GM12864 (cell line): ENCODE measurements around the gene MATN4.
A peak's percentile ranks its signal among the peaks of the same experiment; 100 is the strongest.

Experiments used
- DNase-seq: peaks from one replicate; pipeline ENCODE4 v3.0.0-alpha.2; 2011; ENCODE audit warnings: low read depth
- H3K4me3 ChIP-seq: 2 replicates; pipeline ENCODE4 v1.5.1; 2011; ENCODE audit warnings: mild to moderate bottlenecking, low read depth, low read length, control low read depth
- CTCF ChIP-seq: IDR thresholded peaks from 2 replicates; pipeline ENCODE4 v1.5.1; 2011; ENCODE audit warnings: low read depth, mild to moderate bottlenecking, moderate library complexity, low read length, control low read depth, inconsistent platforms; ENCODE audit errors: missing control alignments

MATN4 gene

GRCh38 chr20:45258259-45258658, 49.8 kb downstream of the MATN4 start:
- TF ChIP-seq CTCF, result no peak
- H3K4me3 ChIP-seq, result no peak overlapping the region
- no peak for DNase-seq

- H3K4me3 ChIP-seq, result no peak overlapping the region
- TF ChIP-seq CTCF, result no peak
- no peak for DNase-seq
Measured at GRCh38 chr20:45257711-45258110, 50.4 kb downstream of the MATN4 start.

GRCh38 chr20:45257161-45257560, 50.9 kb downstream of the MATN4 start:
- H3K4me3 ChIP-seq, result no peak overlapping the region
- no peak for TF ChIP-seq CTCF

GRCh38 chr20:45254383-45255262, 53.5 kb downstream of the MATN4 start, which contains the start of gene SLPI:
Gene SLPI, minus strand, starts transcription at chr20:45254564. Its CDS starts 21 bp downstream, at chr20:45254543.
- no peak for TF ChIP-seq CTCF
- DNase-seq, result peak; percentile 7

More at GRCh38 chr20:45257161-45257560, 50.9 kb downstream of the MATN4 start:
- DNase-seq, result no peak

GRCh38 chr20:45253261-45253660, 54.8 kb downstream of the MATN4 start:
- TF ChIP-seq CTCF, result no peak
- no peak for DNase-seq
- no peak overlapping the region for H3K4me3 ChIP-seq

More at GRCh38 chr20:45254383-45255262, 53.5 kb downstream of the MATN4 start, which contains the start of gene SLPI:
- no peak within 1 kb of the TSS for H3K4me3 ChIP-seq

GRCh38 chr20:45251884-45252560, 56.1 kb downstream of the MATN4 start:
- DNase-seq, result no peak
- TF ChIP-seq CTCF, result no peak
- H3K4me3 ChIP-seq, result no peak overlapping the region
